ENCODE measurements around the gene BRI3BP.
"Not testable (repeated sequence)": the region's sequence is repeated elsewhere in the genome, so short reads cannot be mapped to it uniquely, and the experiment has no call there.

Gene BRI3BP

DNA sequence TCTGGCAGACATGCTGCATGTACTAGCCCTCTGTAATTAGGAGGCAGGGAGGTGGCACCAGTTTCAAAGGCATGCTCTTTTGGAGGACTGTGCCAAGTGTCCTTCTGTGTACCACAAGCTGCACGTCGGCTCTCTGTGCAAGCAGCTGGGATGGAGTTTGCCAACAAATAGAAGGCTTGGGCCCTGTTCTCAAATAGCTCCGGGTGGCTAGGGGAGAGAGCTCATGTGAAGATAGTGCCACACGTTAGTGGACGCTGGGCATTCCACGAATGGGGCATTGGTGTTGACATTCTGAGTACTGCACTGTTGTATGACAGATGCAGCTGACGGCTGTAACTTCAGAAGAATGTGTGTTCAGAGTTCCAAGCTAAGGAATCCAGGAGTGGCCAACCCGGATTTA lies 76.2 kb downstream of the BRI3BP start:
- no peak overlapping the region for H3K27ac ChIP-seq (ENCODE audit: low read depth, low read length)
- no peaks in the 10 kb centered on the region for H3K27me3 ChIP-seq (ENCODE audit: insufficient read depth, low read length)
- H3K9ac ChIP-seq (ENCODE audit: low read depth, low read length), result no peak overlapping the region
- no peaks in the 10 kb centered on the region for H3K9me3 ChIP-seq (ENCODE audit: insufficient read depth, low read depth, low read length)
- H3K4me1 ChIP-seq (ENCODE audit: insufficient read depth, low read length), result 0 out of 2 replicates have a peak, but pooled peaks cover 14% of the 10 kb centered on the region
- 93% methylated on average over 8 of the region's 8 CpGs for WGBS
- no peak overlapping the region for H3K4me3 ChIP-seq (ENCODE audit: low read length)
- H3K36me3 ChIP-seq (ENCODE audit: insufficient read depth, low read length), result peaks cover 24% of the 10 kb centered on the region

DNA sequence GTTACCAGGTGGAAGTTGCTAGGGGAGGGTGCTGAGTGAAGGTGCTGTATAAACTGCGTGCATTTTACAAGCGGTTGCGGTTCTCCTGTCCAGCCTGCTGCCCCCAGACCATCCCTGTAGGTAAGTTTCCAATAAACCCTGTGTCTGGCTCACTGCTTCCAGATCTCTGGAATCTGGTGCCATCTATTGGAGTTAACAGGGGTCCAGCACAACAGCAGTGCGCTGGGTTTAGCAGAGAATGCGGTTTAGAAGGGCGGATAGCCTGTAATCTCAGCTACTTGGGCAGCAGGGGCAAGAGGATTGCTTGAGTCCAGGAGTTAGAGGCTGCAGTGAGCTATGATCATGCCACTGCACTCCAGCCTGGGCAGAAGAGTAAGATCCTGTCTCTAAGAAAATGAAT lies 76.7 kb downstream of the BRI3BP start:
- Histone ChIP-seq H3K27ac (ENCODE audit: low read depth, low read length) (no peak overlapping the region), H3K36me3 (ENCODE audit: insufficient read depth, low read length) (peaks cover 24% of the 10 kb centered on the region), H3K9ac (ENCODE audit: low read depth, low read length) (no peak overlapping the region), H3K9me3 (ENCODE audit: insufficient read depth, low read depth, low read length) (no peaks in the 10 kb centered on the region), H3K4me1 (ENCODE audit: insufficient read depth, low read length) (0 out of 2 replicates have a peak, but pooled peaks cover 12% of the 10 kb centered on the region), H3K27me3 (ENCODE audit: insufficient read depth, low read length) (no peaks in the 10 kb centered on the region), H3K4me3 (ENCODE audit: low read length) (no peak overlapping the region)
- WGBS, result 85% methylated on average over 6 of the region's 6 CpGs

DNA sequence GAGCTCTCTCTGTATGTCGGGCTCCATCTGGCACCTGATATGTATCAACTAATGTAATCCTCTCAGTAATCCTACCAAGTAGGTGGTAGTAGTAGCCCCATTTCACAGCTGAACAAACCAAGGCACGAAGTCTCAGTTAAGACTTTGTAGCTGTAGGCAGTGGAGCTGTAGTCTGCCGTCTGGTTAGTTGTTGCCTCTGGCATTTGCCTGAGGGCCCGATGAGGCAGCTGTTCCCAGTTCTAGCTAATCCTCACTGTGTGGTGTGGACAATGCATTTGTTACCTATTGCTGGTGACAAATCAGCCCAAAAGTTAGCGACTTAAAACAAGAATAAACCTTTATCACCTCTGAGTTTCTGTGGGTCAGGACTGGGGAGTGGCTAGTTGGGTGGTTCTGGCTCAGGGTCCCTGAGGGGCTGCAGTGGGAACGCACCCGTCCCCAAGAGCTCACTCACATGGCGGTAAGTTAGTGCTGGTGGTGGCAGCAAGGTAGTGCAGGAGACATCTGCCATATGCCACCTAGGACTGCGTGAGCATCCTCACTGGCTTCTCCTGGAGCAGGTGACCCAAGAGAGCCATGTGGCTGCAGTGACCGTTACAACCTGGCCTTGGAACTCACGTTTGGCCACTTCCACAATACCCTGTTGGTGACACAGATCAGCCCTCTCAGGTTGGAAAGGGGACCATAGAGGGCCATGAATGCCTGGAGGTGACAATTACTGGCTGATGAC lies 77.4 kb downstream of the BRI3BP start:
- Histone ChIP-seq H3K4me1 (ENCODE audit: insufficient read depth, low read length) (0 out of 2 replicates have a peak, but pooled peaks cover 12% of the 10 kb centered on the region), H3K27me3 (ENCODE audit: insufficient read depth, low read length) (no peaks in the 10 kb centered on the region), H3K4me3 (ENCODE audit: low read length) (no peak overlapping the region), H3K9me3 (ENCODE audit: insufficient read depth, low read depth, low read length) (no peaks in the 10 kb centered on the region), H3K9ac (ENCODE audit: low read depth, low read length) (no peak overlapping the region), H3K36me3 (ENCODE audit: insufficient read depth, low read length) (peaks cover 26% of the 10 kb centered on the region), H3K27ac (ENCODE audit: low read depth, low read length) (no peak overlapping the region)
- WGBS, result 93% methylated on average over 10 of the region's 11 CpGs

DNA sequence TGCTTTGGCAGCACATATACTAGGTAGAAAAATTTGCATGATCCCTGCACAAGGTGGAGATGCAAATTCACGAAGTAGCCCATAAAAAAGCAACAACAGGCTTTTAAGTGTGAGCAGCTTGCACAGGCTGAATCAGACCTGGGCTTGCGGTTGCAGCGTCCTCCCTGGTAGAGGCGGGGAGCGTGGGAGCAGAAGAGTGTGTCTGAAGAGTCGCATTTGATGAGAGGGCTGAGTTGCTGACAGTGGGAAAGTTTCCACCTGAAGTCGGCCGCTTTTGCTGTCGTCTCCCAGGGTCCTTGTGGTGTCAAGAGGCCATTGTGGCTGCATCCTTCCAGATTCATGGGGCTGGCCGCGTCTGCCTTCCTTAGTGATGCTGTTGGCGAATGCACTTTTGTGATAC lies 78.0 kb downstream of the BRI3BP start:
- no peaks in the 10 kb centered on the region for H3K9me3 ChIP-seq (ENCODE audit: insufficient read depth, low read depth, low read length)
- no peak overlapping the region for H3K27ac ChIP-seq (ENCODE audit: low read depth, low read length)
- 0 out of 2 replicates have a peak, but pooled peaks cover 9% of the 10 kb centered on the region for H3K4me1 ChIP-seq (ENCODE audit: insufficient read depth, low read length)
- H3K9ac ChIP-seq (ENCODE audit: low read depth, low read length), result no peak overlapping the region
- H3K27me3 ChIP-seq (ENCODE audit: insufficient read depth, low read length), result no peaks in the 10 kb centered on the region
- WGBS, result 91% methylated on average over 12 of the region's 12 CpGs
- H3K4me3 ChIP-seq (ENCODE audit: low read length), result no peak overlapping the region
- peaks cover 32% of the 10 kb centered on the region for H3K36me3 ChIP-seq (ENCODE audit: insufficient read depth, low read length)

DNA sequence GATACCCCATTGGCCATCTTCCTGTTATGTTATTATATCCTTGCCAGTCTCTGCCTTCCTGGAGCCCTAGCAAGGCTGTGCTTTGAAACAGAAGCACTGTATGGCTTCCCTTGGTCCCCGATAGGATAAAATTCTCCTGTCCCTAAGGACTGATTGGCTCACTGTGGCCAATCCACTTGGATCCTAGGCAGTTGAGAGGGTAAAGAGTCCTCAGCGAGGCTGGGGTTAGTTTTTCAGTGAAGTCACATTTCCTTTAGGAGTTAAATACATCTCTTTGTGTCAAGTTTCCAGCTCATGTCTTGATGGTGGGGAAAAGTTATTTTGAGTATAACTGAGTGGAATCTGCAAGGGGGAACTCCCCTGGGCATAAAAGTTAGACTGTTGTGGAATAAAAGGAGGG lies 79.1 kb downstream of the BRI3BP start:
- no peaks in the 10 kb centered on the region for H3K9me3 ChIP-seq (ENCODE audit: insufficient read depth, low read depth, low read length)
- WGBS, result 87% methylated on average over 2 of the region's 2 CpGs
- no peaks in the 10 kb centered on the region for H3K27me3 ChIP-seq (ENCODE audit: insufficient read depth, low read length)
- 0 out of 2 replicates have a peak, but pooled peaks cover 3% of the 10 kb centered on the region for H3K4me1 ChIP-seq (ENCODE audit: insufficient read depth, low read length)
- H3K9ac ChIP-seq (ENCODE audit: low read depth, low read length), result no peak overlapping the region
- peaks cover 41% of the 10 kb centered on the region for H3K36me3 ChIP-seq (ENCODE audit: insufficient read depth, low read length)
- no peak overlapping the region for H3K4me3 ChIP-seq (ENCODE audit: low read length)
- H3K27ac ChIP-seq (ENCODE audit: low read depth, low read length), result no peak overlapping the region

DNA sequence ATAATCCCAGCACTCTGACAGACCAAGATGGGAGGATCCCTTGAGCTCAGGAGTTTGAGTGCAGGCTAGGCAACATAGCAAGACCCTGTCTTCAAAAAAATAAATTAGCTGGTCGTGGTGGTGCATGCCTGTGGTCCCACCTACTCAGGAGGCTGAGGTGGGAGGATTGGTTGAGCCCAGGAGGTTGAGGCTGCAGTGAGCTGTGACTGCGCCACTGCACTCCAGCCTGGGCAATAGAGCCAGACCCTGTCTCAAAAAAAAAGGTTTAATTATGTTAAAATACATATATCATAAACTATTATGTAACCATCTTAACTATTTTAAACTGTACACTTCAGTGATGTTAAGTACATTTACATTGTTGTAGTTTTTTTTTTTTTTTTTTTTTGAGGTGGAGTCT lies 80.8 kb downstream of the BRI3BP start:
- H3K27ac ChIP-seq (ENCODE audit: low read depth, low read length); H3K9me3 ChIP-seq (ENCODE audit: insufficient read depth, low read depth, low read length); H3K9ac ChIP-seq (ENCODE audit: low read depth, low read length); H3K4me1 ChIP-seq (ENCODE audit: insufficient read depth, low read length); H3K27me3 ChIP-seq (ENCODE audit: insufficient read depth, low read length); H3K4me3 ChIP-seq (ENCODE audit: low read length): not testable (repeated sequence)
- WGBS, result 97% methylated on average over 1 of the region's 2 CpGs
- H3K36me3 ChIP-seq (ENCODE audit: insufficient read depth, low read length), result peaks cover 56% of the 10 kb centered on the region

DNA sequence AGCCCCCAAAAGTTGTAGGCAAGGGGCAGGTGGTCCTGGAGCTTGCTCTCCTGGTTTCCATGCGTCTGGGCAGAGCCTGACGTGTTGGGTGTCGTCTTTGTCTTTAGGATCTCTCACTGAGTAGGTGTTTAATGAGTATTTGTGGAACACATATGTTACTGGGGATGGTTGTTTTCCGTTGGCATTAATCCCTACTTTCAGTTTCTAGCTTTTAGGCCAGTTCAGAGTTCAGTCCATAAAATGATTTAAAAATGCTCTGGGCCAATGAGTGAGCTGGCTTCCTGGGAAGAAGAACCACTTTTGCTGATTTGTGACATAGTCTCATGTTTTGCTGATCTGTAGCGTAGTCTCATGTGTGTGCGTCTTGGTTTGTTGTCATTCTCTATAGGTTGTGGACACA lies 82.7 kb downstream of the BRI3BP start:
- Histone ChIP-seq H3K4me3 (ENCODE audit: low read length) (no peak overlapping the region), H3K36me3 (ENCODE audit: insufficient read depth, low read length) (peaks cover 61% of the 10 kb centered on the region), H3K9me3 (ENCODE audit: insufficient read depth, low read depth, low read length) (no peaks in the 10 kb centered on the region), H3K9ac (ENCODE audit: low read depth, low read length) (no peak overlapping the region), H3K27me3 (ENCODE audit: insufficient read depth, low read length) (no peaks in the 10 kb centered on the region), H3K27ac (ENCODE audit: low read depth, low read length) (no peak overlapping the region), H3K4me1 (ENCODE audit: insufficient read depth, low read length) (no peaks in the 10 kb centered on the region)
- WGBS, result 97% methylated on average over 6 of the region's 6 CpGs

DNA sequence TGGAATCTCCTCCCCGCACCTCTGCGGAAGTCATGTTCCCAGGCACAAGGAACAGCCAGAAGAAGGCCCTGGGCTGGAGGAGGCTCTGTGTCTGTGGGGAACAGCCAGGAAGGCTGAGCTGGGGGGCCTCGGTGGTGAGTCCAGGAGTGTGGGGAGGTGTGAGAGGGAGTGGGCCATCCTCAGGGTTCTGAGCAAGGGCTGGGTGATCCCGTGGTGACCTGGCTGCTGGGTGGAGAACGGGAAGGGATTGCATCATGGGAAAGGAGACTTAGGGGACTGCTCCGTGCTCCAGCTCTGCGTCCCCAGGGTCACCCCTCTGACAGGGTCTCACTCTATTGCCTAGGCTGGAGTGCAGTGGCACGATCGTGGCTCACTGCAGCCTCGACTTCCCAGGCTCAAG lies 85.6 kb downstream of the BRI3BP start:
- 97% methylated on average over 10 of the region's 10 CpGs for WGBS
- H3K27ac ChIP-seq (ENCODE audit: low read depth, low read length), result no peak overlapping the region
- H3K9ac ChIP-seq (ENCODE audit: low read depth, low read length), result no peak overlapping the region
- no peaks in the 10 kb centered on the region for H3K27me3 ChIP-seq (ENCODE audit: insufficient read depth, low read length)
- H3K9me3 ChIP-seq (ENCODE audit: insufficient read depth, low read depth, low read length), result no peaks in the 10 kb centered on the region
- H3K36me3 ChIP-seq (ENCODE audit: insufficient read depth, low read length), result peaks cover 58% of the 10 kb centered on the region
- H3K4me3 ChIP-seq (ENCODE audit: low read length), result no peak overlapping the region
- no peaks in the 10 kb centered on the region for H3K4me1 ChIP-seq (ENCODE audit: insufficient read depth, low read length)

DNA sequence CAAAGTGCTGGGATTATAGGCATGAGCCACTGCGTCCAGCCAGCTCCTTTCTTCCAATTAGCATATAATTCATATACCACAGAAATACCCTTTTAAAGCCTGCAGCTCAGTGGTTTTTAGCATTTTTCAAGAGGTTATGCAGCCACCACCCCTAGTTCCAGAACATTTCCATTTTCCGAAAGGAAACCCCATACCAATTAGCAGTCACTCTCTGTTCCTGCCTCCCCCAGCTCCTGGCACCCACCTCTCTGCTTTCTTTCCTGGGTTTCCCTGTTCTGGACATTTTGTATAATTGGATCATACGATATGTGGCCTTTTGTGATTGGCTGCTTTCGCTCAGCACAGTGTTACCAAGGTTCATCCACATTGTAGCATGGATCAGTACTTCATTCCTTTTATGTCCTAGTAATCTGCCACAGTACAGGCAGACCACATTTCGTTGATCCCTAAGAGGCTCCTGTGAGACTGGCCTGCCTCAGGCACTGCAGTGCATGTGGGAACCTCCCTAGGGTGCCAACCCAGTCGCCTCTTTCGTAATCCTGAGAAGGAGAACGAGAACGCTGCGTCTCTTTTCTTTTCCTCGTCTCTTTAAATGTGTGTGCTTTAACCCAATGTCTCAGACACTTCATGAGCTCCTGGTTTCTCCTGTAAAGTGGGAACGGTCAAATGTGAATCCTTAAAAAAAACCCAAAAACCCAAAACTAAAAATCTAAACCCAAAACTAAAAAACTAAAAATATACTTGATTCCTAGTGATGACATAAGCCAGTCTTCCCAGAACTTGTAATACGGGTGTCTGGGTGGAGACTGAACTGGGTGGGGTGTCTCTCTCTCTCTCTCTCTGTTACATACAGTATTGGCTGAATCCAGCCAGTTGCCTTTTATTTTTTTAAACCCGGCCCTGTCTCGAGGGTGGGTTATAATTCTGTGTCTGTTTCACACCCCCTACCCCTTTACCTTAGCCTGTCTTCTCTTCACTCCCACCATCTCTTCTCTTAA lies 86.5 kb downstream of the BRI3BP start:
- Histone ChIP-seq H3K27ac (ENCODE audit: low read depth, low read length) (no peak overlapping the region), H3K9ac (ENCODE audit: low read depth, low read length) (no peak overlapping the region), H3K27me3 (ENCODE audit: insufficient read depth, low read length) (no peaks in the 10 kb centered on the region), H3K4me3 (ENCODE audit: low read length) (no peak overlapping the region), H3K4me1 (ENCODE audit: insufficient read depth, low read length) (no peaks in the 10 kb centered on the region), H3K9me3 (ENCODE audit: insufficient read depth, low read depth, low read length) (no peaks in the 10 kb centered on the region), H3K36me3 (ENCODE audit: insufficient read depth, low read length) (peaks cover 61% of the 10 kb centered on the region)
- 95% methylated on average over 15 of the region's 15 CpGs for WGBS
